Stimulated activated CD8-positive, alpha-beta memory T cell treated with anti-CD3 and anti-CD28 coated beads, Interleukin-2, amount 100 ng/mL, for 48 hours (primary cell): ENCODE measurements around the gene OVAAL.
A peak's percentile ranks its signal among the peaks of the same experiment; 100 is the strongest.

Source experiments
- DNase-seq, 2 donors: peaks; one replicate each; pipeline ENCODE4 v3.0.0-alpha.2; 2020; ENCODE audit warnings: low read depth in 2 of 2

OVAAL gene

DNA sequence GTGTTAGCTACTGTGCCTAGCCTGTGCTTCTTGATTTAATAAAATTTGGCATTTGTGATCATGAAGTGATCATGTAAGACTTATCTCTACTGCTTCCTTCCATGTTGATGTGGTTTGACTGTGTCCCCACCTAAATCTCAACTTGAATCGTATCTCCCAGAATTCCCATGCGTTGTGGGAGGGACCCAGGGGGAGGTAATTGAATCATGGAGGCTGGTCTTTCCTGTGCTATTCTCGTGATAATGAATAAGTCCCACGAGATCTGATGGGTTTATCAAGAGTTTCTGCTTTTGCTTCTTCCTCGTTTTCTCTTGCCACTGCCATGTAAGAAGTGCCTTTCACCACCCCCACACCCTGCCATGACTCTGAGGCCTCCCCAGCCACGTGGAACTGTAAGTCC lies at the start of gene OVAAL:
Gene OVAAL (plus strand): TSS at position 301 of the 400 bp plus-strand sequence.
- DNase-seq, result no peak

DNA sequence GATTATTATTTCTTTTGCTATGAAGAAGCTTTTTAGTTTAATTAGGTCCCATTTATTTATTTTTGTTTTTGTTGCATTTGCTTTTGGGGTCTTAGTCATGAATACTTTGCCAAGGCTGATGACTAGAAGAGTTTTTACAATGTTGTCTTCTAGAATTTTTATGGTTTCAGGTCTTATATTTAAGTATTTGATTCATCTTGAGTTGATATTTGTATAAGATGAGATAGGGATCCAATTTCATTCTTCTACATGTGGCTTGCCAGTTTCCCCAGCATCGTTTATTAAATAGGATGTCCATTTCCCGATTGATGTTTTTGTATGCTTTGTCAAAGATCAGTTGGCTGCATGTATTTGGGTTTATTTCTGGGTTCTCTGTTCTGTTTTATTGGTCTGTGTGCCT lies 47.9 kb upstream of the OVAAL start:
- no peak for DNase-seq

- DNase-seq, result no peak
These were observed 45.2 kb upstream of the OVAAL start for GRCh38 chr1:180513531-180513930.

DNA sequence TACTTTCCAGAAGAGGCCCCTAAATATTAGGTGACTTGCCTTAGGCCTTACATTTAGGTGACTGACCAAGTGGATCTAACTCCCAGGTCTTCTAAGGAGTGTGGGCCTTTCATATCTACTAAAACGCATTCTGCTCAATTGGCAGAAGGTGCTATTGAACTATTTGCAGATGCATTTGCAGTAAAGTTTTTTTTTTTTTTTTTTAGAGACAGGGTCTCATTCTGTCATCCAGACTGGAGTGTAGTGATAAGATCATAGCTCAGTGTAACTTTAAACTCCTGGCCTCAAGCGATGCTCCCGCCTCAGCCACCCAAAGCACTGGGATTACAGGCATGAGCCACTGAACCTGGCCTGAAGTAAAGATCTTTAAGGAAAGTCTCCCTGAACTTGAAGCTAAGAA lies 43.4 kb upstream of the OVAAL start:
- DNase-seq, result no peak

- peak; percentile 15 to 19 for DNase-seq
These were observed 42.8 kb upstream of the OVAAL start for GRCh38 chr1:180515857-180516388.

GRCh38 chr1:180519846-180520245 lies 38.9 kb upstream of the OVAAL start:
- no peak for DNase-seq

- no peak for DNase-seq
These were observed 37.1 kb upstream of the OVAAL start for GRCh38 chr1:180521474-180522212.

- no peak for DNase-seq
These were observed 36.6 kb upstream of the OVAAL start for GRCh38 chr1:180522213-180522515.

DNA sequence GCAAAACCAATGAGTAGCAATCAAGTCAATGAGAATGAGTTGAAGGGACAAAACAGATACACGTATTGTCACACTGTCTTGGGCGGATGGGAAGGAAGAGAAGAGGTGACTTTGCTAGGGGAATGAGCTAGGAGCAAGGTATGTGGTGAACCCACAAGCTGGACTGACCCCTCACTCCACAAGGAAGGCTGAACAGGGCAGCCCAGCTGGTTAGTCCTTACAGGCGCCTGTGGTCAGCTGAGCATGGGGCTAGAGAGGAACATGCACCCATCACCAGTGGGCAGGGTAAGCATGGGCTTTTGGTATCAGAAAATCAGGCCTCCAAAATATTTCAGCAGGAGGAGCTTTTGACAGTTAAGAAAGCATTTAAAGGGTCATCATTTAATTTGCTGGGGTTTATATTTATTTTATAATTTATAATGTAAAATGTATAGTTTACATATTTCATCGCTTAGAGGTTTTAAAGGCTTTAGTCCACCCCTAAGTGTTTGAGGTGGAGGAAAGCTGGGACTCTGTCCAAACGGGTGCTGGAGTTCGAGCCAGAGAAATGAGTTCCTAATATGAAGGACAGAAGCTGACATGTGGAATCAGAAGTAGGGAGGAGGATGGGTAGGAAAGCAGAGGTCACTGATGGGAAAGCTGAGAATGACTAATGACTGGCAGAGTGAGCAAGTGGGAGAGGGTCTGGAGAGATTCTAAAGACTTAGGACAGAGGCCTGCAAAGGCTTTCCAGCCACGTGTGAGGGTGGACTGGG lies 34.4 kb upstream of the OVAAL start:
- no peak for DNase-seq

- DNase-seq, result no peak
These were observed 33.6 kb upstream of the OVAAL start for GRCh38 chr1:180524915-180525714.

GRCh38 chr1:180525715-180526039 lies 33.1 kb upstream of the OVAAL start:
- DNase-seq, result no peak

DNA sequence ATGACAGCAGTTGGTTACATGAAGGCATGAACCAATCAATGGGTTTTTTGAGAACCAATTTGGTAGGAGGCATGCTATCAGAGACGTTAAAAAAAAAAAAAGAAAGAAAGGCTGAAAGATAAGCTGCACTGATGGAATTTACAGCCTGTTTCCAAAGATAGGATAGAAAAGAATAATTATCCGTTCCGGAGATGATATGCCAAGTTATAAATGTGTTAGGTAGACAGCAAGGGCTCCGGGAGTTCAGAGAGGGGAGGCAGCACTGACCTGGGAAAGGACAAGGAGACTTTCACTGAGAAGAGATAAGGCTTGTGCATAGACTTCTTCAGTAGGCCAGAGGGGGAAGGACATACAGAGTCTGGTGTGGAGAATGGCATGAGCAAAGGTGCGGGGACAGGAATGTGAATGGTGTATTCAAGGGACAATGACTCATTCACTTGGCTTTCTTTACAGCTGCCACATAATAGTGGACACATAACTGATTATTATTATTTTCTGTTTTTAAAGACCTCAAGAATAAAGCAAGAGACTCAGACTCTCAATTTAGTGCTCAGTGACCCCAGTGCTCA lies 31.6 kb upstream of the OVAAL start:
- DNase-seq, result no peak

DNA sequence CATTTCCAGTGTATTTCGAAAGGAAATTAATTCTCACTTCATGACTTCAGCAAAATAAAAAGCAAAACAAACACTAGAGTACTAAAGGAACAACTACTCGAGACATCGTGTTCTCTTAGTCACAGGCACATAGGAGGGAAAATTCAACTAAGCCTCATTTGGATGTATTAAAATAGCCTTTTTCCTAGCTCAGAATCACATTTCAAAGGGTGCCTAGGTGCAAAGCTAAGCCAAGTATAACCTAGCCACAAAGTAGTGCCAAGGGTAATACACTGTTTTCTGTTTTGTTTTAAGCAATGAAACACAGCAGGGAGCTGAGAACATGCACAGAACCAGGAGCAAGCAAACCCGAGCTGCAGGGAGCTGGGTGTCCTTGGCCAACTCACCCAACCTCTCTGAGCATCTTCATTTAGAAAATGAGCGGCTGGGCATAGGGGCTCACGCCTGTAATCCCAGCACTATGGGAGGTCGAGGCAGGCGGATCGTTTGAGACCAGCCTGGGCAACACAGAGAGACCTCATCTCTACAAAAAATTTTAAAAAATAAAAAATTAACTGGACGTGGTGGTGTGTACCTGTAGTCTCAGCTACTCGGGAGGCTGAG lies 29.8 kb upstream of the OVAAL start:
- no peak for DNase-seq

GRCh38 chr1:180530501-180530900 lies 28.3 kb upstream of the OVAAL start:
- DNase-seq, result no peak

- DNase-seq, result no peak
These were observed 25.9 kb upstream of the OVAAL start for GRCh38 chr1:180532854-180533253.

- DNase-seq, result peak; percentile 40 to 51
These were observed 25.3 kb upstream of the OVAAL start for GRCh38 chr1:180533266-180533987.

- DNase-seq, result no peak
These were observed 24.6 kb upstream of the OVAAL start for GRCh38 chr1:180534214-180534613.

GRCh38 chr1:180535418-180535999 lies 23.3 kb upstream of the OVAAL start:
- DNase-seq, result no peak

GRCh38 chr1:180536821-180537372 lies 21.9 kb upstream of the OVAAL start:
- DNase-seq, result no peak

- no peak for DNase-seq
These were observed 19.6 kb upstream of the OVAAL start for GRCh38 chr1:180539136-180539535.
